ENCODE results near the gene NCOA6.

DNA sequence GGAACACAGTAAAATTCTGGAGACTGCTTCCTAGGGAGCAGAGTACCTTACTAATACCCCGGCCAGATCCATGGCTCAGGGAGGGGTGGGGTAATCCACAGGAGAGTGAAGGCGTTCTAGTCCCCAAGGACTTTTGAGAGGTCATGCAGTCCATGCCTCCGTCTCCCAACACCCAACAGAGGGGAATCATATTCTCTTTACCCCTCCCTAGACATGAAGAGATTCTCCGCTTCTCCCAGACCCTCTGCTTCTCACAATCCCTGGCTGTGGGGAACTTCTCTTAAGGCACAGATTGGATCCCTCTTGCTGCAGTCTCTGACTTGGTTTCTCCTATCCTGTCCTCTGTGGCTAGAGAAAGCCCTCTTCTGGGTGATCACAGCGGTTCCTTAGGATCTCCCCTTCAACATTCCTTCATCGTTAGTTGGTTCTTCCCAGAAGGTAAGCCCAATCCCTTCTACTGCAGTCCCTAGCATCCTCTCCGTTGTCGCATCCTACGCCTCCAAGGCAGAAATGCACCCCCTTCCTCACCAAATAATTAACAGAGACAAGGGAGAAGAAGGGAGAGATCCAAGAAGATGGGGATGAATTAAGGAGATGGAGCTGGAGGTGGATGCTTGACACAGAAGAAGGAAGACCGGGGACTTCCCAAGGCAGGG lies 46.6 kb upstream of the NCOA6 start:
- TF ChIP-seq POLR2A (IDR thresholded peaks at IDR 0.05) = no peak
- no peak for TF ChIP-seq CTCF (IDR thresholded peaks at IDR 0.05)

All from uterus (tissue), 2 donors.